Endothelial cell of umbilical vein (primary cell): ENCODE data around the gene SLC39A13. TPM values are rescaled to one million over a fixed set of nuclear protein-coding genes. Genes with fewer than 3 reads are reported as not detected.

Experiments used
- BruUV-seq: library from RNA; stranded (reverse); fragments of 400-500 nt; replicated peaks from 2 replicates; lab custom pipeline; 2021; lab: Mats Ljungman, UMichigan
- CTCF ChIA-PET: fragments of 300-600, 350-600 bp; sonication (Branson Sonifier 250); formaldehyde crosslinking; loops from one replicate; lab custom pipeline; 2021; ENCODE audit warnings: antibody characterized with exemption, inconsistent platforms; lab: Charles Lee
- POLR2A ChIA-PET: fragments of 300-600, 350-600 bp; sonication (Branson Sonifier 250); formaldehyde crosslinking; loops from one replicate; lab custom pipeline; 2021; ENCODE audit warnings: antibody characterized with exemption, inconsistent platforms; lab: Charles Lee
- DNase-seq: peaks from one replicate; pipeline ENCODE4 v3.0.0-alpha.2; 2011; ENCODE audit warnings: low read depth, low spot score
- FAIRE-seq: peaks from 2 replicates; lab custom pipeline; 2011; peaks lifted over from hg19 to GRCh38; lab: Jason Lieb, UNC
- H2AFZ ChIP-seq: 2 replicates; pipeline ENCODE4 v1.6.0; 2012; ENCODE audit warnings: low read depth, low read length, control low read depth, inconsistent platforms
- H3K27ac ChIP-seq: 2 replicates; pipeline ENCODE4 v1.5.1; 2011; ENCODE audit warnings: low read depth, mild to moderate bottlenecking, control low read depth, low read length, moderate library complexity; ENCODE audit not compliant: insufficient read depth
- H3K27me3 ChIP-seq, 2 experiments: 2 replicates each; pipeline versions ENCODE4 v1.6.0 to v1.6.1; 2011; ENCODE audit warnings: low read length in 2 of 2, mixed read lengths in 1 of 2; ENCODE audit not compliant: control insufficient read depth in 2 of 2, insufficient read depth in 2 of 2
- H3K36me3 ChIP-seq, 2 experiments: 2 replicates in 1 of 2; 3 replicates in 1 of 2; pipeline ENCODE4 v1.5.1; 2011; ENCODE audit warnings: low read length in 2 of 2, mild to moderate bottlenecking in 1 of 2, moderate library complexity in 1 of 2; ENCODE audit not compliant: control insufficient read depth in 2 of 2, insufficient read depth in 2 of 2; ENCODE audit errors: extremely low read depth in 1 of 2
- H3K4me1 ChIP-seq: 3 replicates; pipeline ENCODE4 v1.5.1; 2011; ENCODE audit warnings: mild to moderate bottlenecking, low read length; ENCODE audit not compliant: control insufficient read depth, insufficient read depth; ENCODE audit errors: extremely low read depth
- H3K4me2 ChIP-seq: 2 replicates; pipeline ENCODE4 v1.6.1; 2011; ENCODE audit warnings: low read length, control low read depth, mixed read lengths; ENCODE audit not compliant: insufficient read depth
- H3K4me3 ChIP-seq, 3 experiments: fragments of 200-600 bp in 1 of 3; sonication (generic), shearing (Covaris generic) in 1 of 3; replicated peaks in 1 of 3; 2 replicates each; pipeline ENCODE4 v1.5.1; 2011 to 2016; ENCODE audit warnings: control low read depth in 3 of 3, low read length in 3 of 3, mild to moderate bottlenecking in 2 of 3, inconsistent platforms in 1 of 3, low read depth in 1 of 3, moderate library complexity in 1 of 3; ENCODE audit not compliant: insufficient read depth in 1 of 3
- H3K79me2 ChIP-seq: 2 replicates; pipeline ENCODE4 v1.6.0; 2012; ENCODE audit warnings: low read length, inconsistent platforms; ENCODE audit not compliant: control insufficient read depth, insufficient read depth
- H3K9ac ChIP-seq: replicated peaks from 2 replicates; pipeline ENCODE3; 2011; ENCODE audit warnings: low read length, control low read depth; ENCODE audit not compliant: insufficient read depth; ENCODE audit errors: extremely low read depth
- H3K9me1 ChIP-seq: replicated peaks from 3 replicates; pipeline ENCODE4 v1.6.0; 2011; ENCODE audit warnings: mild to moderate bottlenecking, low read length; ENCODE audit not compliant: control insufficient read depth, insufficient read depth; ENCODE audit errors: extremely low read depth
- H3K9me3 ChIP-seq: replicated peaks from 2 replicates; pipeline ENCODE4 v1.5.1; 2012; ENCODE audit warnings: low read length, inconsistent platforms; ENCODE audit not compliant: control insufficient read depth, insufficient read depth
- H4K20me1 ChIP-seq: replicated peaks from 2 replicates; pipeline ENCODE3; 2011; ENCODE audit warnings: mild to moderate bottlenecking, low read length; ENCODE audit not compliant: control insufficient read depth, insufficient read depth; ENCODE audit errors: extremely low read depth
- CTCF ChIP-seq, 2 donors: IDR thresholded peaks; 1 replicate in 1 of 2; 2 replicates in 1 of 2; pipeline ENCODE4 v1.5.1; 2011; ENCODE audit warnings: low read length in 2 of 2, mild to moderate bottlenecking in 2 of 2, moderate library complexity in 2 of 2, control low read depth in 1 of 2, inconsistent platforms in 1 of 2, low read depth in 1 of 2; ENCODE audit not compliant: insufficient read depth in 1 of 2; ENCODE audit errors: extremely low read depth in 1 of 2
- EZH2 ChIP-seq: IDR thresholded peaks from 2 replicates; pipeline ENCODE4 v1.6.1; 2012; ENCODE audit warnings: borderline replicate concordance, low read depth, mild to moderate bottlenecking, moderate library complexity, low read length, inconsistent platforms; ENCODE audit not compliant: severe bottlenecking
- FOS ChIP-seq: IDR thresholded peaks from 2 replicates; pipeline ENCODE4 v1.6.1; 2011; ENCODE audit warnings: mild to moderate bottlenecking, low read length, moderate library complexity, borderline replicate concordance; ENCODE audit not compliant: insufficient read depth
- GATA2 ChIP-seq: IDR thresholded peaks from 2 replicates; pipeline ENCODE4 v1.7.0; 2011; ENCODE audit warnings: low read depth, mild to moderate bottlenecking, moderate library complexity, mixed read lengths, low read length; ENCODE audit not compliant: insufficient read length, insufficient read depth
- JUN ChIP-seq: IDR thresholded peaks from 2 replicates; pipeline ENCODE4 v1.6.1; 2011; ENCODE audit warnings: borderline replicate concordance, low read depth; ENCODE audit not compliant: insufficient read length, insufficient read depth
- MAX ChIP-seq: IDR thresholded peaks from 2 replicates; pipeline ENCODE4 v1.6.1; 2011; ENCODE audit not compliant: insufficient read depth, insufficient read length
- MYC ChIP-seq: IDR thresholded peaks from one replicate; pipeline ENCODE4 v1.6.1; 2011; ENCODE audit warnings: mild to moderate bottlenecking, low read depth, low read length
- POLR2A ChIP-seq: IDR thresholded peaks from 2 replicates; pipeline ENCODE4 v1.6.1; 2012; ENCODE audit warnings: low read depth, mild to moderate bottlenecking, control low read depth, low read length
- POLR2AphosphoS5 ChIP-seq: IDR thresholded peaks from 2 replicates; pipeline ENCODE4 v1.6.1; 2012; ENCODE audit warnings: low read depth, mild to moderate bottlenecking, control low read depth, low read length, moderate library complexity; ENCODE audit not compliant: insufficient read depth
- dilution Hi-C: fragments of 300-500 bp; cut with MboI; formaldehyde crosslinking; loops from one replicate; pipeline ENCODE4 v1.15.0; 2019; ENCODE audit warnings: low sequenced_read_pairs; ENCODE audit not compliant: extremely low pct_ligation_motif_present
- intact Hi-C: fragments of 100-400 bp; cut with micrococcal nuclease; formaldehyde crosslinking; loops from one replicate; pipeline ENCODE4 v1.10.0; 2022
- polyA plus RNA-seq, 4 experiments: library from polyadenylated mRNA; depleted of rRNA in 3 of 4; stranded (reverse) in 3 of 4; unstranded in 1 of 4; fragments of >200 nt; gene quantifications; 2 replicates each; pipeline versions ENCODE4 v1.2.1 to v1.2.3, GENCODE V29; 2011 to 2012; ENCODE audit warnings: missing spikeins in 1 of 4
- total RNA-seq: library from RNA; stranded (reverse); gene quantifications from 2 replicates; pipeline ENCODE4 v1.2.3, GENCODE V29; 2021

Gene SLC39A13
- total and polyA plus RNA-seq, 2 donors (not counting 3 experiments of a cell fraction or from before 2014, with no cell fraction given), result 91.9 to 94.3 TPM

- no peaks in the 10 kb centered on the region for H3K9me3 ChIP-seq
- H2AFZ ChIP-seq, result peak overlapping the region; percentile 30
- FAIRE-seq, result peak; percentile 64
- intact Hi-C loops, result loop anchor here (1.0 kb wide), 2 partner anchors 15 to 19 kb away; partner anchors contain the start of gene SLC39A13
- no peaks in the 10 kb centered on the region for H3K27me3 ChIP-seq
- H3K4me2 ChIP-seq, result no peak overlapping the region
- ChIA-PET CTCF (interaction anchor here (1.1 to 5.5 kb wide), 3 partner anchors 15 to 38 kb away, joined by 4 to 76 read pairs (median 5); partner anchors contain the start of gene SLC39A13), POLR2A (no interaction called here)
- peaks cover 21% of the 10 kb centered on the region for H3K4me1 ChIP-seq
- DNase-seq, result peak; percentile 51
- H3K9me1 ChIP-seq, result no peaks in the 10 kb centered on the region
- no peak overlapping the region for H3K4me3 ChIP-seq
- peak overlapping the region; percentile 99 for H3K27ac ChIP-seq
- H3K36me3 ChIP-seq, result no peaks in the 10 kb centered on the region
- no peaks in the 10 kb centered on the region for H3K79me2 ChIP-seq
- H4K20me1 ChIP-seq, result no peaks in the 10 kb centered on the region
- BruUV-seq, result no TSS peak
- TF ChIP-seq GATA2 (no peak), EZH2 (no peak), CTCF (IDR thresholded peaks at IDR 0.05; ENCODE audit: extremely low read depth in 1 of 2, insufficient read depth in 1 of 2, low read depth in 1 of 2, low read length in 2 of 2) (no peak), FOS (no peak), MYC (no peak), JUN (no peak), POLR2A (no peak), POLR2AphosphoS5 (no peak), MAX (no peak)
- dilution Hi-C loops, result no loop called here
- no peak overlapping the region for H3K9ac ChIP-seq
Measured at GRCh38 chr11:47393163-47394049, 15.0 kb upstream of the SLC39A13 start.
